ENCODE data around the gene FBLN1.
"Not testable (repeated sequence)": the region's sequence is repeated elsewhere in the genome, so short reads cannot be mapped to it uniquely, and the experiment has no call there.

FBLN1 gene

GRCh38 chr22:45502215-45503049, at the start of gene FBLN1:
FBLN1 (plus strand) TSS chr22:45502883; CDS start chr22:45502986, 103 bp downstream.
- DNase-seq (ENCODE audit: insufficient read length, low spot score) (no peak), FAIRE-seq (no peak)

GRCh38 chr22:45453764-45454163, 48.9 kb upstream of the FBLN1 start:
- no peak for FAIRE-seq
- no peak for DNase-seq (ENCODE audit: insufficient read length, low spot score)

GRCh38 chr22:45454275-45454674, 48.4 kb upstream of the FBLN1 start:
- DNase-seq (ENCODE audit: insufficient read length, low spot score) (no peak), FAIRE-seq (no peak)

- FAIRE-seq (no peak), DNase-seq (ENCODE audit: insufficient read length, low spot score) (no peak)
These were observed 47.5 kb upstream of the FBLN1 start for GRCh38 chr22:45455212-45455611.

GRCh38 chr22:45455621-45456020, 47.1 kb upstream of the FBLN1 start:
- DNase-seq (ENCODE audit: insufficient read length, low spot score): no peak

GRCh38 chr22:45456811-45457210, 45.9 kb upstream of the FBLN1 start:
- FAIRE-seq: no peak
- no peak for DNase-seq (ENCODE audit: insufficient read length, low spot score)

More at GRCh38 chr22:45455621-45456020, 47.1 kb upstream of the FBLN1 start:
- no peak for FAIRE-seq

GRCh38 chr22:45458532-45458931, 44.2 kb upstream of the FBLN1 start:
- FAIRE-seq: no peak

GRCh38 chr22:45459235-45459634, 43.4 kb upstream of the FBLN1 start:
- DNase-seq (ENCODE audit: insufficient read length, low spot score) (no peak), FAIRE-seq (no peak)

More at GRCh38 chr22:45458532-45458931, 44.2 kb upstream of the FBLN1 start:
- DNase-seq (ENCODE audit: insufficient read length, low spot score): no peak

- no peak for DNase-seq (ENCODE audit: insufficient read length, low spot score)
These were observed 42.2 kb upstream of the FBLN1 start for GRCh38 chr22:45460288-45461109.

GRCh38 chr22:45462034-45462655, 40.5 kb upstream of the FBLN1 start:
- DNase-seq (ENCODE audit: insufficient read length, low spot score) (no peak), FAIRE-seq (peak; percentile 40)

More at GRCh38 chr22:45460288-45461109, 42.2 kb upstream of the FBLN1 start:
- no peak for FAIRE-seq

- not testable (repeated sequence) for DNase-seq (ENCODE audit: insufficient read length, low spot score); FAIRE-seq
These were observed 39.0 kb upstream of the FBLN1 start for GRCh38 chr22:45463691-45464090.

- FAIRE-seq: no peak
- no peak for DNase-seq (ENCODE audit: insufficient read length, low spot score)
These were observed 37.0 kb upstream of the FBLN1 start for GRCh38 chr22:45465633-45466032.

- no peak for FAIRE-seq
- no peak for DNase-seq (ENCODE audit: insufficient read length, low spot score)
These were observed 33.8 kb upstream of the FBLN1 start for GRCh38 chr22:45468872-45469271.

- FAIRE-seq (no peak), DNase-seq (ENCODE audit: insufficient read length, low spot score) (no peak)
These were observed 33.2 kb upstream of the FBLN1 start for GRCh38 chr22:45469281-45470073.

- DNase-seq (ENCODE audit: insufficient read length, low spot score) (no peak), FAIRE-seq (no peak)
These were observed 31.8 kb upstream of the FBLN1 start for GRCh38 chr22:45470871-45471270.

- FAIRE-seq (no peak), DNase-seq (ENCODE audit: insufficient read length, low spot score) (no peak)
These were observed 30.3 kb upstream of the FBLN1 start for GRCh38 chr22:45472426-45472825.

GRCh38 chr22:45473626-45474237, 29.0 kb upstream of the FBLN1 start:
- FAIRE-seq (no peak), DNase-seq (ENCODE audit: insufficient read length, low spot score) (no peak)

- FAIRE-seq (no peak), DNase-seq (ENCODE audit: insufficient read length, low spot score) (no peak)
These were observed 27.5 kb upstream of the FBLN1 start for GRCh38 chr22:45475063-45475747.

GRCh38 chr22:45475851-45476514, 26.7 kb upstream of the FBLN1 start:
- DNase-seq (ENCODE audit: insufficient read length, low spot score) (no peak), FAIRE-seq (no peak)

Measured in GM19239 (cell line).